Mucosa of descending colon (tissue), 3 donors: ENCODE measurements around the gene TFDP1. TPM values are rescaled to one million over a fixed set of nuclear protein-coding genes. Genes with fewer than 3 reads are reported as not detected.

ENCODE experiments used
- ATAC-seq: fragments of 200-7000 bp; cut with Tn5 transposase; one replicate; pipeline ENCODE4 v1.9.1; 2020; ENCODE audit warnings: mild to moderate bottlenecking, moderate library complexity
- DNase-seq, 3 donors: peaks; one replicate each; pipeline ENCODE4 v3.0.0-alpha.2; 2020
- H3K36me3 ChIP-seq: fragments of 200-600 bp; one replicate; pipeline ENCODE4 v1.8.0; 2021; ENCODE audit warnings: low read depth, mild to moderate bottlenecking
- H3K4me1 ChIP-seq: fragments of 200-600 bp; one replicate; pipeline ENCODE4 v1.8.0; 2021; ENCODE audit warnings: low read depth, mild to moderate bottlenecking
- H3K4me3 ChIP-seq: fragments of 200-600 bp; one replicate; pipeline ENCODE4 v1.8.0; 2021; ENCODE audit warnings: mild to moderate bottlenecking
- H3K9me3 ChIP-seq: fragments of 200-600 bp; one replicate; pipeline ENCODE4 v1.8.0; 2021; ENCODE audit warnings: mild to moderate bottlenecking
- CTCF ChIP-seq: fragments of 200-600 bp; IDR thresholded peaks from one replicate; pipeline ENCODE4 v1.8.0; 2022; ENCODE audit warnings: antibody characterized with exemption, mild to moderate bottlenecking
- intact Hi-C, 2 donors: fragments of 100-400 bp; cut with DNase I in 1 of 2; cut with micrococcal nuclease in 1 of 2; formaldehyde crosslinking; loops; one replicate each; pipeline versions ENCODE4 v1.11.0 to v1.11.1; 2022; cut with DNase I, micrococcal nuclease
- total RNA-seq, 3 donors: library from RNA; stranded (reverse); fragmentation: NEBNext Ultra II Directional in 2 of 3; extraction: Animal tissue kit (Norgen Biotek cat#: 25700) in 2 of 3; gene quantifications; one replicate each; pipeline versions ENCODE4 v1.2.1 to v1.2.4, GENCODE V29; 2021 to 2023
- donor health status: DM: no; HTN: no; CAD: no; lungs with moderate emphysema.
- donor health status: DM: no; HTN: no; CAD: no.
- donor health status: DM: no; HTN: yes; CAD: no.

Gene TFDP1
- total RNA-seq, 3 donors from 2014 or later: 52.7 to 66.4 (median 54.3) TPM

- no peak overlapping the region for H3K4me3 ChIP-seq
- intact Hi-C loops: no loop called here
- no peak for TF ChIP-seq CTCF
- DNase-seq: peak; percentile 93 to 98 (median 97)
- H3K36me3 ChIP-seq: no peaks in the 10 kb centered on the region
- H3K4me1 ChIP-seq: peaks cover 18% of the 10 kb centered on the region
- no peaks in the 10 kb centered on the region for H3K9me3 ChIP-seq
- peak; percentile 94 for ATAC-seq
Measured at GRCh38 chr13:113647351-113648215, 63.0 kb downstream of the TFDP1 start.

GRCh38 chr13:113648216-113648610 lies 63.7 kb downstream of the TFDP1 start:
- Histone ChIP-seq H3K4me1 (peaks cover 18% of the 10 kb centered on the region), H3K9me3 (no peaks in the 10 kb centered on the region), H3K36me3 (no peaks in the 10 kb centered on the region), H3K4me3 (no peak overlapping the region)
- intact Hi-C loops: no loop called here
- peak in 2 of 3 donors; percentile 34 to 40 for DNase-seq
- TF ChIP-seq CTCF: no peak
- no peak for ATAC-seq

GRCh38 chr13:113649212-113649611 lies 64.7 kb downstream of the TFDP1 start:
- Histone ChIP-seq H3K4me1 (peaks cover 18% of the 10 kb centered on the region), H3K4me3 (no peak overlapping the region), H3K9me3 (no peaks in the 10 kb centered on the region), H3K36me3 (no peaks in the 10 kb centered on the region)
- peak in 1 of 3 donors; percentile 14 for DNase-seq
- intact Hi-C loops: no loop called here
- no peak for TF ChIP-seq CTCF
- no peak for ATAC-seq

GRCh38 chr13:113650275-113650674 lies 65.7 kb downstream of the TFDP1 start:
- no peak for TF ChIP-seq CTCF
- DNase-seq: peak in 2 of 3 donors; percentile 24 to 32
- Histone ChIP-seq H3K4me1 (peaks cover 18% of the 10 kb centered on the region), H3K36me3 (no peaks in the 10 kb centered on the region), H3K9me3 (no peaks in the 10 kb centered on the region), H3K4me3 (no peak overlapping the region)
- intact Hi-C loops: no loop called here
- no peak for ATAC-seq

- ATAC-seq (no peak), DNase-seq (peak in 1 of 3 donors; percentile 6)
- Histone ChIP-seq H3K4me3 (no peak overlapping the region), H3K4me1 (peaks cover 18% of the 10 kb centered on the region), H3K9me3 (no peaks in the 10 kb centered on the region), H3K36me3 (no peaks in the 10 kb centered on the region)
- intact Hi-C loops: no loop called here
- no peak for TF ChIP-seq CTCF
Measured at GRCh38 chr13:113650731-113651148, 66.2 kb downstream of the TFDP1 start.
